Prostate gland (tissue), 2 donors: ENCODE data around the gene BTD. TPM values are rescaled to one million over a fixed set of nuclear protein-coding genes. Genes with fewer than 3 reads are reported as not detected.

Source experiments
- DNase-seq: peaks from one replicate; pipeline ENCODE4 v3.0.0-alpha.2; 2019; ENCODE audit warnings: low spot score
- H3K27ac ChIP-seq, 2 donors: fragments of 200-600 bp; sonication (generic); 2 replicates each; pipeline ENCODE4 v1.5.1; 2017 to 2019
- H3K27me3 ChIP-seq: fragments of 200-600 bp; sonication (generic); replicated peaks from 2 replicates; pipeline ENCODE4 v1.5.1; 2019; ENCODE audit not compliant: insufficient read depth
- H3K36me3 ChIP-seq, 2 donors: fragments of 200-600 bp; sonication (generic); 1 replicate in 1 of 2; 2 replicates in 1 of 2; pipeline versions ENCODE4 v1.5.1 to v1.8.1; 2017 to 2019
- H3K4me1 ChIP-seq: fragments of 200-600 bp; sonication (generic); replicated peaks from 2 replicates; pipeline ENCODE4 v1.5.1; 2019
- H3K4me3 ChIP-seq, 2 donors: fragments of 200-600 bp; sonication (generic); 2 replicates each; pipeline ENCODE4 v1.5.1; 2017 to 2019
- H3K9me3 ChIP-seq: fragments of 200-600 bp; sonication (generic); 2 replicates; pipeline ENCODE4 v1.5.1; 2017
- POLR2A ChIP-seq: fragments of 450-650 bp; IDR thresholded peaks from one replicate; pipeline ENCODE4 v1.6.1; 2016; ENCODE audit warnings: antibody characterized with exemption, mild to moderate bottlenecking
- POLR2AphosphoS5 ChIP-seq: sonication (generic); formaldehyde crosslinking; IDR thresholded peaks from one replicate; pipeline ENCODE4 v1.6.1; 2017; ENCODE audit warnings: antibody characterized with exemption
- WGBS: methylation state at CpG from one replicate; pipeline ENCODE4 v1.1.5; 2018; 5-methylcytosine and 5-hydroxymethylcytosine counted together
- intact Hi-C: fragments of 100-400 bp; cut with DNase I; formaldehyde crosslinking; loops from one replicate; pipeline ENCODE4 v1.14.2; 2022
- total RNA-seq, 2 donors: library from RNA; depleted of rRNA; stranded (reverse); fragments of >200 nt; gene quantifications; one replicate each; pipeline ENCODE4 v1.1.0, GENCODE V29; 2016
- TF ChIP-seq, protein P1 (sequence below), 4 experiments: fragments of 200-600 bp in 2 of 4; fragments of 450-650 bp in 2 of 4; sonication (generic) in 2 of 4; IDR thresholded peaks; 1 replicate in 3 of 4; 2 replicates in 1 of 4; pipeline ENCODE4 v1.5.1; 2016 to 2019; ENCODE audit warnings: antibody characterized with exemption in 4 of 4, mild to moderate bottlenecking in 2 of 4, moderate library complexity in 2 of 4

BTD gene
- total RNA-seq, 2 donors from 2014 or later: 34.4 to 42.7 TPM

DNA sequence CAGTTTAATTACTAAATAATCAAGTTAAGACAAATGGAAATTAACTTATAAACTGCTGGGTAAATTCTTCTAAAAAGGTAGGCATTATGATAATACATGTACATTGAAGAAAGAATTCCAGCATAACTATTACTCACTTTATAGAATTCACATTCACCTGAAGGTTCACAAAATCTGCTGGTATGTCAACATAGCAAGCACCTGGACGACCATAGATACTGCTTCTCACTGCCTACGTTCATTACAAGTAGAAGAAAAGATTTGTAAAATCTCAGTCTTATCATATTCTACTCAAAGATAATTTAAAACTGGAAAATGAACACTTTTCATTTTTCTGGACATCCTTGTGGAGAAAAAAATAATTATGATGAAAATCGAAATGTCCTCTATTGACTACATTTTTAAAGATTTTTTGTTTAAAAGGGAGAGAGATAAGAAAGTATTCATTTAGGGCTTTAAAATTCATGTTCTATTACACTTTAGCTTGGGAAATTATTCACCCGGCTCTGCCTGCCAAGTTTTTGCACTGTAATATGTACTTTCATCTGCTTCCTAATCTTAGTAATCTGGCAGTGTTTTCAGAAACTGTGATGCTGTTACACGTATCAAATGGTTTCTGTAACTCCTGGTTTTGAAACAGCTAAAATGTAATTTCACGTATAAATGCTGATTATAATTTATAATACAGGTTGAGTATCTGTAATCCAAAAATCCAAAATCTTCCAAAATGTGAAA, 16.3 kb upstream of the BTD start:
- H3K4me1 ChIP-seq: no peaks in the 10 kb centered on the region
- no peaks in the 10 kb centered on the region for H3K36me3 ChIP-seq
- H3K4me3 ChIP-seq: no peak overlapping the region
- H3K27ac ChIP-seq: no peak overlapping the region
- intact Hi-C loops: no loop called here
- H3K9me3 ChIP-seq: no peaks in the 10 kb centered on the region
- TF ChIP-seq POLR2AphosphoS5: no peak
- TF ChIP-seq, protein P1, sequence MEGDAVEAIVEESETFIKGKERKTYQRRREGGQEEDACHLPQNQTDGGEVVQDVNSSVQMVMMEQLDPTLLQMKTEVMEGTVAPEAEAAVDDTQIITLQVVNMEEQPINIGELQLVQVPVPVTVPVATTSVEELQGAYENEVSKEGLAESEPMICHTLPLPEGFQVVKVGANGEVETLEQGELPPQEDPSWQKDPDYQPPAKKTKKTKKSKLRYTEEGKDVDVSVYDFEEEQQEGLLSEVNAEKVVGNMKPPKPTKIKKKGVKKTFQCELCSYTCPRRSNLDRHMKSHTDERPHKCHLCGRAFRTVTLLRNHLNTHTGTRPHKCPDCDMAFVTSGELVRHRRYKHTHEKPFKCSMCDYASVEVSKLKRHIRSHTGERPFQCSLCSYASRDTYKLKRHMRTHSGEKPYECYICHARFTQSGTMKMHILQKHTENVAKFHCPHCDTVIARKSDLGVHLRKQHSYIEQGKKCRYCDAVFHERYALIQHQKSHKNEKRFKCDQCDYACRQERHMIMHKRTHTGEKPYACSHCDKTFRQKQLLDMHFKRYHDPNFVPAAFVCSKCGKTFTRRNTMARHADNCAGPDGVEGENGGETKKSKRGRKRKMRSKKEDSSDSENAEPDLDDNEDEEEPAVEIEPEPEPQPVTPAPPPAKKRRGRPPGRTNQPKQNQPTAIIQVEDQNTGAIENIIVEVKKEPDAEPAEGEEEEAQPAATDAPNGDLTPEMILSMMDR (IDR thresholded peaks at IDR 0.05): no peak
- no peak for TF ChIP-seq POLR2A
- H3K27me3 ChIP-seq: no peaks in the 10 kb centered on the region
- 67% methylated on average over 6 of the region's 6 CpGs for WGBS
- no peak for DNase-seq

DNA sequence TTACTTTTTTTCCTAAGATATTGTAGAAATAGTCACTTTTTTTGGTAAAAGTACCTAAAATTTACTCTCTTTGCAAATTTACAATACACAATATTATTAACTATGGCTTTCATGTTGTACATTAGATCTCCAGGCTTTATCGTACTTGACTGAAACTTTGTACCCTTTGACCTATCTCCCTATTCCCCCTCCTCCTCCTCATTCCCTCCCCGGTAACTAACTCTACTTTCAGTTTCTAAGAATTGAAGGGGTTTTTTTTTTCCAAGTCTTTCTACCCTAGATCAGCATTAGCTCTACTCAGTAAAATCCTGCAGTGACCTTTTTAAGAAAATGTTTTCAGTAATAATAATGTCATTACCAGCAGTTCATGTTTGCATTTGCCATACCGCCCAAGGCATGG, 10.3 kb upstream of the BTD start:
- Histone ChIP-seq H3K4me1 (no peaks in the 10 kb centered on the region), H3K27ac (no peak overlapping the region), H3K36me3 (no peaks in the 10 kb centered on the region), H3K27me3 (no peaks in the 10 kb centered on the region), H3K9me3 (no peaks in the 10 kb centered on the region), H3K4me3 (no peak overlapping the region)
- 86% methylated on average over 3 of the region's 3 CpGs for WGBS
- intact Hi-C loops: no loop called here
- TF ChIP-seq POLR2AphosphoS5 (no peak), POLR2A (no peak)
- TF ChIP-seq, protein P1 (IDR thresholded peaks at IDR 0.05): no peak
- no peak for DNase-seq

DNA sequence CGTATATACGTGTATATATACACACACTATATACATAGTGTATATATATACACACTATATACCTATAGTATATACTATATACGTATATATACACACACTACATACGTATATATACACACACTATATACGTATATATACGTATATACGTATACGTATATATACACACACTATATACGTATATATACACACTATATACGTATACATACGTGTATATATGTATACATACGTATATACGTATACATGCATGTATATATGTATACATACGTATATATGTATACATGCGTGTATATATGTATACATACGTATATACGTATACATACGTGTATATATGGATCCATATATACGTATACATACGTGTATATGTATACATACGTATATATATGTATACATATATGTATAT, 9.6 kb upstream of the BTD start:
- 90% methylated on average over 21 of the region's 21 CpGs for WGBS
- no peak for DNase-seq
- Histone ChIP-seq H3K27me3 (no peaks in the 10 kb centered on the region), H3K4me1 (no peaks in the 10 kb centered on the region), H3K36me3 (no peaks in the 10 kb centered on the region), H3K9me3 (no peaks in the 10 kb centered on the region), H3K4me3 (no peak overlapping the region), H3K27ac (no peak overlapping the region)
- no peak for TF ChIP-seq POLR2AphosphoS5
- no peak for TF ChIP-seq POLR2A
- TF ChIP-seq, protein P1 (IDR thresholded peaks at IDR 0.05): no peak
- intact Hi-C loops: no loop called here

DNA sequence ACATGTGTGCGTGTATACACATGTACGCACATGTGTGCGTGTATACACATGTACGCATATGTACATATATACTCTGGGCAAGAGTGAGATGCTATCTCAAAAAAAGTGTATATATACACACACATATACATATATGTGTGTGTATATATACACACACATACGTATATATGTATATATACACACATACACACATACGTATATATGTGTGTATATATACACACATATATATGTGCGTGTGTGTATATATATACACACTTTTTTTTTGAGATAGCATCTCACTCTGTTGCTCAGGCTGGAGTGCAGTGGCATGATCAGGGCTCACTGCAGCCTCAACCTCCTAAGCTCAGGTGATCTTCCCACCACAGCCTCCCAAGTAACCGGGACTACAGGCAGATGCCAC, 8.6 kb upstream of the BTD start:
- Histone ChIP-seq H3K4me1 (no peaks in the 10 kb centered on the region), H3K27ac (no peak overlapping the region), H3K27me3 (no peaks in the 10 kb centered on the region), H3K4me3 (no peak overlapping the region), H3K36me3 (no peaks in the 10 kb centered on the region), H3K9me3 (no peaks in the 10 kb centered on the region)
- no peak for TF ChIP-seq POLR2A
- no peak for TF ChIP-seq POLR2AphosphoS5
- TF ChIP-seq, protein P1 (IDR thresholded peaks at IDR 0.05): no peak
- DNase-seq: no peak
- intact Hi-C loops: no loop called here
- WGBS: 98% methylated on average over 8 of the region's 8 CpGs

DNA sequence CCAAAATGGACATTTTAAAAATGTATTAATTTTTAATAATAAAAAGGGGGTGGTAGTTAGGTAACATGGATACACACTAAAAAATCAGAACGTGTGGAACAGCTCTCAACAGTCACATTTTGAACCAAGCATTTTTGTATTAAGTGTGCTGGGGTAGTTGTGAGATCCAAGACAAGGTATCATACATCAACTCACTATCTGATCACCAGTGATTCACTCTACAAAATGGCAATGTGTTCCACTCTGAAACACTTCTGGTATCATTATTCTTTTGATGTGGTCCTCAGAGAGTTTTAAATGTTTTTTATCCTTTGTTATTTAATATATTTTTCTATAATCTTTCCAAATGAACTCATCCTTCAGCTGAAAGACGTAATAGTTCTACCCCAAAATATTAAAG, 5.6 kb upstream of the BTD start:
- Histone ChIP-seq H3K4me1 (no peaks in the 10 kb centered on the region), H3K4me3 (no peak overlapping the region), H3K27me3 (no peaks in the 10 kb centered on the region), H3K9me3 (no peaks in the 10 kb centered on the region), H3K36me3 (peaks cover 0 to 4% of the 10 kb centered on the region in 2 donors), H3K27ac (no peak overlapping the region)
- intact Hi-C loops: no loop called here
- 86% methylated on average over 2 of the region's 2 CpGs for WGBS
- TF ChIP-seq POLR2A: no peak
- TF ChIP-seq POLR2AphosphoS5: no peak
- TF ChIP-seq, protein P1 (IDR thresholded peaks at IDR 0.05): no peak
- no peak for DNase-seq
